HUDEP-2 (cell line): ENCODE data around the gene PFKP.

Experiments
- DNase-seq, 76 experiments: peaks; one replicate each; lab custom pipeline; 2025; ENCODE audit not compliant: unreplicated experiment in 76 of 76; lab: John Stamatoyannopoulos, UW

Gene PFKP

DNA sequence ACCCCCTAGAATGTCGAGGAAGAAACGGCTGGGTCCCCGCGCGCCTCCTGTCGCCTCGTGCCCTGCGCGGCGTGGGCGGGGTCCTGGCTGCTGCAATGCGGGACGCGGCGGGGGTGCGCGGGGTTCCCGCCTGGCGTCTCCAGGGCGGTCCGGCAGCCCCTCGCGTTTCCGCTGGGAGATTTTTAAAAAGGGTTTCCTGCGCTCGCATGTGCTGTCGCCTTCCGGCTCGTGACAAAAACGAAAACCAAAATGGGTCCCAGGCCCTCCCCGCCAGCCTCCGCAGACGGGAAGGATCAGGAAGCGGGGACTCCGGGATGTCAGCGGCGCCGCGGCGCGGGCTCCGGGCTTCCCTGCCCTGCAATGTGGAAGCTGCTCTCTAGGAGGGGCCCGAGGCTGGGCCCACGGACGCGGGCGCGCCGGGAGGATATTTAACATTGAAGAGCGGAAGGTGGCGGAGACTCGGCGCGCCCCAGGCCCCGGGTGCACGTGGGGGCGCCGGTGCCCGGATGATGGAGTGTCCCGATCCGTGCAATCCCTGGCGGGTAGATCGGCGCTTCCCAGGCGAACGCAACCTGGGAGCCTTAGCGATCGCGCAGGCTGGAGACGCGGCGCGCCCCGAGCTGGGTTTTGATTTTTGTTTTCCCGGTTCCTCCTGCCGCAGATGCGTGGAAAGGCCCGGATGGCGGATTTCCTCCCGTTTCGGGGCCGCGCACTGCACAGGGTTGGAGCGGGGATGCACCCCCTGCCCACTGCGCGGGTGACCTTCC lies 1.0 kb downstream of the PFKP start:
- peak in 30 of 76 experiments; percentile 6 to 38 (median 18) for DNase-seq

DNA sequence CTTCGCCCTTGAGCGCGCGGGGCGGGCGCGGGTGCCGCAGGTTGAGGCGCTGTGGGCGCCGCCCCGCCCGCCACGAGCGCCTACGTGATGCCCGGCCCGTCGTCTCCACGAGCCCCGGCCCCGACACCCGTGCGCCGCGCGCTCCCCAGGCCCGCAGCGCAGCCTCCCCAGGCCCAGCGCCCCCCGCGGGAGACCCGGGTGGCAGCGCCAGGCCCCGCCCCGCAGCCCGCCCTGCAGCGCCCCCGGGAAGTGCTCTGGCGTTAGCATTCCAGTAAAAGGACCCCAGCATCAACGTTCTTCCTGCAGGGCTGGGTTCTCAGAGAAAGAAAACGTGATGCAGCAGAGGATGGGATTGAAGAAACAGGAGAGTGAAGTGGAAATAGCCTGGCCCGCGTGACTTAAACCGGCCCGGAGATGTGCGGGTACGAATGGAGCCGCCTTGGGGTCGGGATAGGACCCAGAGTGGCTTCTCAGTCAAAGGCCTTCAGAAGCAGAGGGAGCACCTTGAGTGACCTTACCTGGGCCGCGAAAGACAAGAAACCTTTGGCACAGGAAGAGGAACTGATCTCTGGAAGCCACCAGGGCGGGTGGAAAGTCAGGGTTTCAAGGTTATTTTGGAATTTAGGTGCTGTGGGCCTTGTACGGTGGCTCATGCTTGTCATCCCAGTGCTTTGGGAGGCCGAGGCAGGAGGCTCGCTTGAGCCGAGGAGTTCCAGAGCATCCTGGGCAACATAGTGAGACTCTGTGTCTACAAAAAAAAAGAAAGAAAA lies 1.8 kb downstream of the PFKP start:
- DNase-seq: peak in 1 of 76 experiments; percentile 4

DNA sequence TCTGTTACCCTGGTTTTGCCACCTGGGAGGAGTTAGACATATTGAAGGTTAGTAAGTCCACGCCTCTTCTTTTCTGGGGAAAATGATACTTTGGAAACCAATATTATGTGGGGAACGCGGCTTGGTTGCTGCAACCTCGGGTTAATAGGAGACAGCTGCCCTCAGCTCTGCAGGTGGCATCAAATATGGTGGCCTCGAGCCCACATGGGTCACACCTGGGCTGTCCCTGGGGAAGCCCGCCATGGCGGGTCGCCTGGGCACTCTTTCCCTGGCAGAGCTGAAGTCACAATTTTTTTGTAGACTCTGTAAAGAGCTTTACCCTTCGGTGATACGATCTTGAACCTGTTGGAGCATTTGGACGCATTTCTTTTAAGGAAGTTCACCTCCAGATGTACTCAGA lies 2.5 kb downstream of the PFKP start:
- DNase-seq: no peak

DNA sequence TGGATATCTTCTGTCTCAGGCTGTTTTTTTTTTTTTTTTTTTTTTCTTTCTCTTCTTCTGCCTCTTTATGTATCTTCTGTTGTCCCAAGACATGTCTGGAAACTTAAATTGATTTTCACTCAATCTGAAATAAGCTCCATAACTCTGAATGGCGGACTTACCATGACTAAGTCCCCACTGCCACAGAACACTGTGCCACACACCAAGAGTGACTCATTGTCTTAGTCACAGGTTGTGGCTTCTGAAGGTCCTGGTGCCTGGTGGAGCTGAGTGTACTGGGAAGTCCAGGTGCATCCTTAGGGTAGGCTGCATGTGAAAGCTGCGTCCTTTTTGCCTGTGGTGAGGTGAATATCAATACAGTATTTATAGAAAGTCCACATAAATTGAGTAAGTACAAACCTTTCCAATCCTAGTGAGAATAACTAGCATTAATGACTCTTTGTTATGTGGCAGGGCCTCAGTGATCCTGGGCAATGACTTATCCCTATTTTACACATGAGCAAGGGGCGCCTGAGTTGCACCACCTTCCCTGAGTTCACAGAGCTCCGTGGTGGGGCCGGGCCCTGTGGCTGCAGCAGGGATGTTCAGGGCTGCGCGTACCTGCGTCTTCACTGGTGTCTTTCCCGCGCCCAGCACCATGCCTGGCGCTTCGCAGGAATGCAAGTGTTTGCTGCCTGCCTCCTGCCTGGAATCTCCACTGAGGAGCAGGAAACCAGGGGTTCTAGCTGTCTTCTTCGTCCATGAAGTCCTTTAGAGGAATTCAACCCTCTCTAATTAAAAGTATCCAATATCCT lies 4.3 kb downstream of the PFKP start:
- DNase-seq: peak in 1 of 76 experiments; percentile 4

DNA sequence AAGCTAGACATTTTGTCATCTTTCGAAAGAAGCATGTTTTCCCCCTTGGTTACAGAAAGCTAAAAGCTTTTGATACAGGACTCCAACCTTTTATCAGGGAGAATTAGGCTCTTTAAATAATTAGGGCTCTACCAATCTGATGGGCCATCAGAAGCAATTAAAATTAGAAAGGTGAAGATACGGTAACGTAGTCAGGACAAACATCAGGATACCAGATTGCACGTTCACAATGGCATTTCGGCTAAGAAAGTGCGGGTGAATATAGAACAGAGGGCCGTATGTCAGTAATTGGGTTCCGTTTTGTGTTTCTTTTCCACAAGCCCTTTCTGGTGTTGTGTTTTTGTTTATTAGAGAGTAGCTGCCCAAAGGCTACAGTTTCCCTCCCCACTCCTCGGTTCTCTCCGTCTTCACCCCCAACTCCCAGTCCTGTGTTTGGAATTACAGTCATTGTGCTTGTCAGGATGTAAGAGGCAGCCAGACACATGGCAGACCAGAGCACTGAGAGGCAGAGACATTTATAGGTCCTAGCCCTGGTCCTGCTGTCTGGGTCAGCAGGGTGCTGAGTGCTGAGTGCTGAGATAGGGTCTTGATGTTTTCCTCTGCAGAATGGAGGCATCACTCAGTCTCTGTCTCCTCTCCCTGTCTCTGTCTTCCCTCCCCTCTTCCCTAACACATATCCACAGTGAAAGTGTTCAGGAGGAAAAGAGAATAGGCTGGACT lies 5.5 kb downstream of the PFKP start:
- no peak for DNase-seq

DNA sequence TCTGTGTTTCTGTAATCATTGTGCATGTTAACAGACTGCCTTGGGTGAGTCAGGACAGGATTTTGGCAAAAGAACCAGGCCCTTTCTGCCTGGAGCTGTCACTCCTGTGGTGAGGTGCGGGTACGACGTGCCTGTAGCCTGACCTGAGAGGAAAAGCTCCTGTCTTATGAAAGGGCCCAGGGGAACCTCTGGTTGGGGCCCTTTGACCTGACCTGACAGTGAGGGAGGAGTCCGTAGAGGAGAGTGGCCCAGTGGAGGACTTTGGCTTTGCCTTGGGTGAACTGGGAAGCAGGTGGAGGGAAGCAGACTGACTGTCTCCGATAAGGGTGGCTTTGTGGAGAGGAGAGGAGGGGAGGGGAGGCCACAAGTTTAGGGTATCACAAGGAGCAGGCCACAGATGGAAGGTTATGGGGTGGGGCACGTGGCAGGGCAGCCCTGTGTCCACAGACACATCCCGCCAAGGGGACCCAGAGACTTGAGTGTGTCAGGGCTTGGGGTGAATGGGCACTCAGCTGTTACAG lies 6.9 kb downstream of the PFKP start:
- DNase-seq: no peak

DNA sequence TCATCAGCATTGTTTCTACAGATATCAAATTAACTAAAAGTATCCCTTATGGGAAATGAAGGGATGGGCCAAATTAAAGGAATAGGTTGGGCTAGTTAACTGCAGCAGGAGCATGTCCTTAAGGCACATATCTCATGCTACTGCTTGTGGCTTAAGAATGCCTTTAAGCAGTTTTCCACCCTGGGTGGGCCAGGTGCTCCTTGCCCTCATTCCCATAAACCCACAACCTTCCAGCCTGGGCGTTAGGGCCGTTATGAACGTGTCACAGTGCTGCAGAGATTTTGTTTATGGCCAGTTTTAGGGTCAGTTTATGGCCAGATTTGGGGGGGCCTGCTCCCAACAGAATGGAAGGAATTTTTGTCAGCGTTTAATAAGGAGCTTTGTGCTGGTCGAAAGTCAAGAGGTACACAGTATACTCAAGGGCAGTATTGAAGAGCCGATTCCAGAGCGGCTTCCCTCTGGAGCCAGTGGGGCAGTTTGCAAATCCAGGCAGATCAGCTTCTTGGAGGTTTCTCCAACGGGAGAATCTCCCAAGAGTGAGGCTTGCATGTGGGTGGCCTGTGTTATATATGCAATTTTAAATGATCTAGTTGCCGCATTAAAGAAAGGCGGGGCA lies 7.7 kb downstream of the PFKP start:
- DNase-seq: no peak

DNA sequence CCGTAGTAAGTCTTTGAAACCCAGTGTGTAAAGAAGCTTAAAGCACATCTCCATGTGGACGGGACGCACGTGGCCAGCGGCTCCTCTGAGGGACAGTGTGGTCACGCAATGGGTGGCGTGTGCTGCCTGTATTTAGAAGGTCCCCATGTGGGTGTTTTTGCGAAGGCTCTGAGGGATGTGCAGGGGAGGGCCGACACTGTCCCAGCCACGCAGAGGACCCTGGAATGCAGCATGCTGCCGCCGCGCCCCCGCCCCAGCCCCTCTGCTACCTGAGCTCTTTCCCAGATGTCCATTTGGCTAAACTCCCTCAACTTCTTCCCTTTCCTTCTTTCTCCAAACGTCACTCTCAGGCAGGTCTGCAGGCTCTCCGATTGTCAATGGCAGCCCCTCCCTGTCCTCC lies 8.8 kb downstream of the PFKP start:
- DNase-seq: no peak

DNA sequence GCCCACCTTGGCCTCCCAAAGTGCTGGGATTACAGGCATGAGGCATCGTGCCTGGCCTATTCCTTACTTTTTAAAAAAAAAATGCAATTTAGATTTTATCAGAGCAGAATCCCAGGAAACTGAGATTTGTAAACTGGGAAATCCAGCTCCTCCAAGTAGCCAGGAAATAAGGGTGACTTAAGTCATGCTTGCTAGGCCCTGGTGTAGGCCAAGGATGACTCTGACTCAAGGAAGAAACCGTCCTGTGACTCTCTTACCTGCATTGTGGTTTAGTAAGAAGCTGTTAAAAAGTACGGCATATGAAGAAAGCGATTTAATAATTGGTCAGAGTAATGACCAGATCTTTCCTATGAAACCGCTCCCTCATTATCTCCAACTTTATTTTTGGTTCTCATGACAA lies 10.2 kb downstream of the PFKP start:
- DNase-seq: no peak

DNA sequence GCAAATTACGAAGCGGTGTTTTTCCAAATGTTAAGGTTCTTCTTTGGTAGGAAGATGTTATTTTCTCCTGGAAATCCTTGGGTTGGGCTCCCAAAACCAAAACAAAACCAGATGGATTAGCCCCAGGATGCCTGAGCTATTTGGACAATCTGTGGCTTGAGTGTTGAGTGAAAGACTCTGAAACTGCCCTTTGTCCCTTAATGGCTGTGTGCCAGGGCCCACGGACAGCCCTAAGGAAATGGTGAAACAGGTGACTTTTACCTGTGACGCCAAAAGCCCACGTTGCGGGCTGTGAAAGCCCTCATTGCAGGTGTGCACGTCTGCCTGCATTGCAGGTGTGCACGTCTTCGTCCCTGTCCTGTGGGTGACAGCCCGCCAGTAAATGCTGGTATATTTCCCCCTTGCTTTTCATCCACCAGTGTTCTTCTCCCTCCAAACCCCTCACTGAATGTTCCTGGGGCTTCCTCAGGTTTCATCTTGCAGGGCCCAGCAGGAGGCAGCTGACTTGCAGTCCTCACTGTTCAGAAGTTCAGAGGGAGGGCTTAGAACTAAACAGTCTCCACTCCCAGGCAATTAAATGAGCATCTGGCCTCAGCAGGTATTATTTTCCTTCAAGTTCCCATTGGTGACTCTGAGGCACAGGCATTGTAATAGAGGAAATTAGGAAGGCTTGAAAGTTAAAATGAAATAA lies 10.7 kb downstream of the PFKP start:
- no peak for DNase-seq

DNA sequence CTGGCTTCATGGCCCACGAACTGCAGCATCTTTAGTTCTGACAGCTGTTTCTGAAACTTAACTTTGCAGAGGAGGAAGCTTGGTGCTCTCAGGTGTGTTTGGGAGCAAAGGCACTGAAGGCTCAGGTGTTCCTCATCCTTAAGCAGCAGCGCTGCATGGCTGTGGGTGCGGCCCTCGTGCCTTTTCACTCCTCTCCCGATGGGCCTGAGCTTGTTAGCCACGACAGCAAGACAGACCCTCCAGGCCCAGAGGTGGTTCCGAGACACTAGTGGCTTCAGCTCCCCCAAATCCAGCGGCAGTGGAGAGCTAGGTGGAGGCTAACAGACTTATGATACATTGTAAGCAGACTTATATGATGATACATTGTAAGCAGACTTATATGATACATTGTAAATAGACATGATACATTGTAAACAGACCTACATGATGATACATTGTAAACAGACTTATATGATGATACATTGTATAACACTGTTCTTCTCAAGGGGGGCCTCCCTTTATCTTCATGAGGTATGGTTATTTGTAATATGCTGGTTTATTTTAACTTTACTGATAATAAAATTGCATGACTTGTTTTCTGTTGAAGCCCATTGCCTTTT lies 14.1 kb downstream of the PFKP start:
- no peak for DNase-seq

DNA sequence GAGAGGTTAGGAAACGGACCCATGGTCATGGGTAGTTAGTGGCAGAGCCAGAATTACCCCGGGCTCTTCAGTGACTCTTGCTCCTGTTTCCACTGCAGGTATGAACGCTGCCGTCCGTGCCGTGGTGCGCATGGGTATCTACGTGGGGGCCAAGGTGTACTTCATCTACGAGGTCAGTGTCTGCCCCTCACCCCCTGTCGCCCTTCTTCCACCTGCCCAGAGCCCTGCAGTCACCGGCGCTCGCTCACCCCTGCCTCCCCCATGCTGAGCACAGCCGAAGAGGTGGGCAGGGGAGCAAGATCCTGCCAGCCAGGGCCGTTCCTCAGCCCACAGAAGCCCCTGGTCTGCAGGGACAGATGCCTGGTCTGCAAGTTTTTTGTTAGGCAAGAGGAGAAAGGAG lies 14.9 kb downstream of the PFKP start:
- DNase-seq: no peak

DNA sequence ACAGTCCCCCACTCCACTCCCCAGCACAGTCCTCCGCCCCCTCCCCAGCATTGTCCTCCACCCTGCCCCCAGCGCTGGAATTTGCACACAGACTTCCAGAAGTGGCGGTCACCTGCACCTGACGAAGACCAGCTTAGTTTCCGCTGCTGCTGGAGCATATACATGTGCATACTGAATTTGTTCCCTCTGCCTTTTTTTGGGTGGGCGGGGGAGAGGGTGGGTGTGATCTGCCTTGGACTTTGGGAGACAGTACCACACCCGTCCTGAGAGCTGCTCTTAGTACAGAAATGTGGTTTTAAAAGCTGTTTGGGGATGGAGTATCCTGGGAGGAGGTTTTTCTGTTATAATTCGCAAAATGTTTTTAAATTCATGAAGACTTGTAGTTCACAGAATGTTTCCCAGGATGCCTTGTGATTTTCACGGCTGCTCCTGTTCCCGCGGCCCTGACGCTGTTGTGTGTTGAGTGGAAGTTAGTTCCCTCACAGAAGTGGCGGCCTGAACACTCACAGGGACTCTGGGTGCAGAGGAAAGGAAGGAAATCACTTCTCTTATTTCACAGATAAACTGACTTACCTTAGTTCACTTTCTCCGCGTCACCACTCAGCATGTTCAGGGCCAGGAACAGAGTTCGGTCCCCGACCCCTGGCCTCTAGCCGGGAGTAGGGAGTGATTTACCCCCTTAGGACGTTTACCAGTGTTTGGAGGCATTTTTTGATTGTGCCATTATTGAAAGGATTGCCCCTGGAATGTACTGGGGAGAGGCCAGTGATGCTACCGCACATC lies 18.6 kb downstream of the PFKP start:
- no peak for DNase-seq

DNA sequence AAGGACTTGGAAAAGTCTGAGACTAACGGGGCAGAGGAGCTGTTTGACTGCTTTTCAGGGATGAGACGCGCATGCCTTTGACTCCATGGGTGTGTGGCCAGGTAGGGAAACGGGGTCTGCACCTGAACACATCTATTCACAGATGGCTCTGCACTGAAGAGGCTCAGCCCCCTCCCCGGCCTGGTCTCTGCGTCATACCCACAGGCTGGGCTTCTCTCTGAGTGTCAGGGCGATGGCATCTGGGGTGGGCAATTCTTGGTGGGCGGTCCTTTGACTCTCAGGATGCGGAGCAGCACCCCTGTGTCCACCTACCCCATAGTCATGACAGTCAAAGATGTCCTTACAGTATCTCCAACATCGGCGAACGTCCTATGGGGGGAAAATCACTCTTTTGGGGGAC lies 23.0 kb downstream of the PFKP start:
- no peak for DNase-seq

DNA sequence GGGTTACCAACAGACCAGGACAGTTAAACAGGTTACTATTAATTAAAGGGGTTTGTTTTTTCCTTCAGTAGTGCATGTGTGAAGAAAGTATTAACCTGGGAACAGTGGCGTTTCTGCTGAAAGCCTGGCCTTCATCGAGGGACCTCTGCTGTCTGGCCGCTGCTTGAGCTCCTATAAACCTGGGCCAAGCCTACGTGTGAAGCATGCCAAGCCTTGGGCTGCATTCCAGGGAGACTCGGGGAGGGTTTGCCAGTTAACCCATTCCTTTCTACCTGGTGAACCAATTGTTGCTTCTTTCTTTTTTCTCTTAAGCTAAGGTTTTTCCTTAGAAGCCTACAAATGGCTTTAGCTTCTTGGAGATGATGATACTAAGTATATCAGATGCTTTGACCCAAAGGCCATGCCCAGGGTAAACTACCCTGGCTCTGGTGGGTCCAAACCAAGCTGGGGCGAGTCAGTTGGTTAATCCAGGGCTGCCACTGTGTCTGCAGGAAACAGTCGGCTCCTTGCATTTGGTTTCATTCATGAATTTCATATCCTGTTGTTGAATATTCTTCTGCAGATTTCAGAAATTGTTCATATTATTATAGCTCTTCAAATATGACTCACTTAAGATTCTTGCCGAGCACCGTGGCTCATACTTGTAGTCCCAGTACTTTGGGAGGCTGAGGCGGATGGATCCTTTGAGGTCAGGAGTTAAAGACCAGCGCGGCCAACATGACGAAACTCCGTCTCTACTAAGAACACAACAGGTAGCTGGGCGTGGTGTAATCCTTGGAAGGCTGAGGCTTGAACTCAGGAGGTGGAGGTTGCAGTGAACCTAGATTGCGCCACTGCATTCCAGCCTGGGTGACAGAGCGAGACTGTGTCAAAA lies 23.8 kb downstream of the PFKP start:
- no peak for DNase-seq

DNA sequence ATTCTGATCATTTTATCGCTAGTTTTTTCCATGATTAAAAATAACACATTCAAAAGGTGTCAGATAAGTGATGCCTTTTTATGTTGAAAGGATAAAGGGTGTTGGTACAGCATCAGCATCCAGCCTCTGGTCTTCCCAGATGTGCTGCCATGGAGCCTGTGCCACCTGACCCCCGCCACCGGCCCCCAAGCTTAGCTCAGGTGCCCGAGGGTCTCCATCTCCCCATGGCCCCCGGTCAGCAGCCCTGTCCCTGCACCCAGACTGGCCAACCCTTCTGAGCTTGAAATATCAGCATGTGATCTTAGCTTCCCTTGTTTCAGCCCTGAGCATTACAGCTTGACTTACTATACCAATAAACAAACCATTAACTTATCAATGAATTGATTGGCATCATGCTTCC lies 24.6 kb downstream of the PFKP start:
- no peak for DNase-seq

DNA sequence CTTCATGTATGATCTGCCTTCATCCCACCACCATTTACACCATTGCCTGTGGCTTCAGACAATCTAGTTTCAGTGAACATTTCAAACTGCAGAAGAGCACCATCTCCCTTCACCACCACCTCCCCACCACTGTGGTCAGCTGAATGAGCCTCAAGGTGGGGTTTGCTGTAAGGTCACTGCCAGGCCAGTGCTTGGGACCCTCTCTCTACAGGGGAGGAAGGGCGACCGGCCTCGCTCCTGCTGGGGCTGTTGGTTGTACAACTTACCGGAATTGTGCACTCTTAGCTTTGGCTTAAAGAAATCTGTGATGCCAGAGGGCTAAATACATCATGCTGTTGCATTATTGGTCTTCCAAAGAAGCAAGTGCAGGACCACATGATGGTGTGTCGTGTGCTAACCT lies 26.6 kb downstream of the PFKP start:
- no peak for DNase-seq
